Natural killer cell (primary cell): ENCODE measurements around the gene GHRHR. TPM values are rescaled to one million over a fixed set of nuclear protein-coding genes. Genes with fewer than 3 reads are reported as not detected.

Source experiments
- ATAC-seq, 3 donors: fragments of 150-1000 bp in 2 of 3; fragments of 200-7000 bp in 1 of 3; cut with Tn5 transposase; 1 replicate in 1 of 3; 2 replicates in 2 of 3; pipeline ENCODE4 v1.10.0; 2021; ENCODE audit warnings: mild to moderate bottlenecking in 2 of 3, moderate library complexity in 2 of 3
- DNase-seq, 2 donors: peaks; one replicate each; pipeline versions ENCODE4 v3.0.0 to v3.0.0-alpha.2; 2013 to 2021; ENCODE audit warnings: mixed read lengths in 1 of 2
- H3K27ac ChIP-seq: one replicate; pipeline ENCODE4 v1.5.1; 2013; ENCODE audit warnings: mild to moderate bottlenecking, low read length
- H3K27me3 ChIP-seq: one replicate; pipeline ENCODE4 v1.6.1; 2013; ENCODE audit warnings: low read length; ENCODE audit not compliant: control insufficient read depth, insufficient read depth
- H3K36me3 ChIP-seq: one replicate; pipeline ENCODE4 v1.6.1; 2013; ENCODE audit warnings: low read length; ENCODE audit not compliant: control insufficient read depth, insufficient read depth
- H3K4me1 ChIP-seq: one replicate; pipeline ENCODE4 v1.6.1; 2013; ENCODE audit warnings: low read length; ENCODE audit not compliant: control insufficient read depth, insufficient read depth
- H3K4me3 ChIP-seq: one replicate; pipeline ENCODE4 v1.5.1; 2013; ENCODE audit warnings: low read length
- H3K9me3 ChIP-seq: one replicate; pipeline ENCODE4 v1.6.1; 2013; ENCODE audit warnings: low read length; ENCODE audit not compliant: control insufficient read depth, insufficient read depth
- H3K27ac Mint-ChIP-seq, 2 donors: one replicate each; pipeline ENCODE4 v1.8.0; 2022; ENCODE audit warnings: mild to moderate bottlenecking in 2 of 2, mixed read lengths in 2 of 2, moderate library complexity in 1 of 2
- H3K27me3 Mint-ChIP-seq, 2 donors: one replicate each; pipeline ENCODE4 v1.8.0; 2022; ENCODE audit warnings: low read depth in 2 of 2, mixed read lengths in 2 of 2
- H3K36me3 Mint-ChIP-seq: one replicate; pipeline ENCODE4 v1.8.0; 2022; ENCODE audit warnings: mixed read lengths
- H3K4me1 Mint-ChIP-seq, 2 donors: one replicate each; pipeline ENCODE4 v1.8.0; 2022; ENCODE audit warnings: mixed read lengths in 2 of 2
- H3K4me3 Mint-ChIP-seq: one replicate; pipeline ENCODE4 v1.8.0; 2022; ENCODE audit warnings: mild to moderate bottlenecking, moderate library complexity, mixed read lengths
- H3K9me3 Mint-ChIP-seq, 2 donors: one replicate each; pipeline ENCODE4 v1.8.0; 2022; ENCODE audit warnings: mixed read lengths in 2 of 2
- CTCF ChIP-seq: fragments of 200-600 bp; IDR thresholded peaks from one replicate; pipeline ENCODE4 v1.8.0; 2022; ENCODE audit warnings: antibody characterized with exemption
- WGBS: methylation state at CpG from one replicate; pipeline ENCODE4 v1.1.7; 2013; ENCODE audit warnings: missing lambda C conversion rate; ENCODE audit not compliant: insufficient coverage; 5-methylcytosine and 5-hydroxymethylcytosine counted together
- intact Hi-C: fragments of 100-400 bp; cut with micrococcal nuclease; formaldehyde crosslinking; loops from one replicate; pipeline ENCODE4 v1.14.2; 2022
- total RNA-seq, 4 donors: library from RNA; stranded (reverse); fragments of 120-200 nt in 1 of 4; gene quantifications; one replicate each; pipeline versions ENCODE4 v1.2.3 to v1.2.4, GENCODE V29; 2013 to 2022

Gene GHRHR
- total RNA-seq, 3 donors from 2014 or later (not counting 1 experiment from before 2014, with no cell fraction given), result not detected

- TF ChIP-seq CTCF, result no peak
- ATAC-seq (no peak), DNase-seq (no peak)
- H3K27me3 ChIP-seq, result peaks cover 2% of the 10 kb centered on the region
- H3K36me3 ChIP-seq, result no peaks in the 10 kb centered on the region
- peaks cover 5% of the 10 kb centered on the region for H3K4me1 ChIP-seq
- H3K27ac Mint-ChIP-seq, result no peak overlapping the region
- no peaks in the 10 kb centered on the region for H3K36me3 Mint-ChIP-seq
- intact Hi-C loops, result no loop called here
- no peak overlapping the region for H3K27ac ChIP-seq
- no peaks in the 10 kb centered on the region for H3K9me3 Mint-ChIP-seq
- no peaks in the 10 kb centered on the region for H3K9me3 ChIP-seq
- WGBS, result 89% methylated on average over 6 of the region's 6 CpGs
- peaks cover 8 to 21% of the 10 kb centered on the region in 2 donors for H3K27me3 Mint-ChIP-seq
- H3K4me3 Mint-ChIP-seq, result no peak overlapping the region
- no peak overlapping the region for H3K4me3 ChIP-seq
- no peaks in the 10 kb centered on the region for H3K4me1 Mint-ChIP-seq
These were observed 28.8 kb upstream of the GHRHR start for GRCh38 chr7:30934732-30935568.

- Histone ChIP-seq H3K27ac (no peak overlapping the region), H3K9me3 (no peaks in the 10 kb centered on the region), H3K36me3 (no peaks in the 10 kb centered on the region), H3K4me3 (no peak overlapping the region), H3K4me1 (peaks cover 5% of the 10 kb centered on the region), H3K27me3 (peaks cover 2% of the 10 kb centered on the region)
- no peak for TF ChIP-seq CTCF
- 92% methylated on average over 3 of the region's 3 CpGs for WGBS
- Mint-ChIP-seq H3K4me3 (no peak overlapping the region), H3K36me3 (no peaks in the 10 kb centered on the region), H3K9me3 (no peaks in the 10 kb centered on the region), H3K4me1 (no peaks in the 10 kb centered on the region), H3K27ac (no peak overlapping the region), H3K27me3 (peaks cover 8 to 27% of the 10 kb centered on the region in 2 donors)
- intact Hi-C loops, result no loop called here
- ATAC-seq, result no peak
- DNase-seq, result no peak
These were observed 28.2 kb upstream of the GHRHR start for GRCh38 chr7:30935569-30935877.

GRCh38 chr7:30936650-30937245 lies 27.0 kb upstream of the GHRHR start:
- H3K27me3 ChIP-seq, result peaks cover 2% of the 10 kb centered on the region
- H3K27me3 Mint-ChIP-seq, result peaks cover 12 to 35% of the 10 kb centered on the region in 2 donors
- no peak for TF ChIP-seq CTCF
- no peak overlapping the region for H3K27ac Mint-ChIP-seq
- H3K4me1 Mint-ChIP-seq, result no peaks in the 10 kb centered on the region
- H3K27ac ChIP-seq, result no peak overlapping the region
- H3K4me3 ChIP-seq, result no peak overlapping the region
- ATAC-seq (no peak), DNase-seq (no peak)
- no peaks in the 10 kb centered on the region for H3K9me3 Mint-ChIP-seq
- H3K4me3 Mint-ChIP-seq, result no peak overlapping the region
- no peaks in the 10 kb centered on the region for H3K9me3 ChIP-seq
- no peaks in the 10 kb centered on the region for H3K36me3 Mint-ChIP-seq
- intact Hi-C loops, result no loop called here
- H3K4me1 ChIP-seq, result peaks cover 5% of the 10 kb centered on the region
- no peaks in the 10 kb centered on the region for H3K36me3 ChIP-seq
